GM21526 (cell line): ENCODE measurements around the gene ADPGK.

ENCODE experiments used
- ATAC-seq: cut with Tn5 transposase; IDR thresholded peaks from one replicate; pipeline ENCODE4 v1.9.1; 2021; ENCODE audit warnings: moderate library complexity; ENCODE audit not compliant: unreplicated experiment, low FRiP score

The ADPGK gene

GRCh38 chr15:72792431-72792830 is 8.9 kb upstream of the ADPGK start:
- no peak for ATAC-seq

- ATAC-seq = no peak
These were observed 6.8 kb upstream of the ADPGK start for GRCh38 chr15:72790302-72790910.

GRCh38 chr15:72787526-72787925 is 4.0 kb upstream of the ADPGK start:
- no peak for ATAC-seq

- ATAC-seq = no peak
These were observed 3.3 kb upstream of the ADPGK start for GRCh38 chr15:72786676-72787345.

- no peak for ATAC-seq
These were observed 2.7 kb upstream of the ADPGK start for GRCh38 chr15:72786242-72786641.

GRCh38 chr15:72785841-72786240 is 2.3 kb upstream of the ADPGK start:
- ATAC-seq = no peak

GRCh38 chr15:72785432-72785831 is 1.9 kb upstream of the ADPGK start:
- no peak for ATAC-seq

GRCh38 chr15:72784456-72784876 is 908 bp upstream of the ADPGK start:
- ATAC-seq = no peak

- ATAC-seq = peak; percentile 37
These were observed 436 bp downstream of the ADPGK start for GRCh38 chr15:72783004-72783639.

- no peak for ATAC-seq
These were observed 1.1 kb downstream of the ADPGK start for GRCh38 chr15:72782274-72783003.

- no peak for ATAC-seq
These were observed 1.9 kb downstream of the ADPGK start for GRCh38 chr15:72781631-72782030.

- ATAC-seq = no peak
These were observed 4.8 kb downstream of the ADPGK start for GRCh38 chr15:72778796-72779195.

GRCh38 chr15:72774696-72775383 is 8.7 kb downstream of the ADPGK start:
- no peak for ATAC-seq

GRCh38 chr15:72771329-72771725 is 12.2 kb downstream of the ADPGK start:
- no peak for ATAC-seq

GRCh38 chr15:72770673-72771328 is 12.8 kb downstream of the ADPGK start:
- ATAC-seq = no peak

GRCh38 chr15:72766780-72767179 is 16.8 kb downstream of the ADPGK start:
- no peak for ATAC-seq

GRCh38 chr15:72766025-72766424 is 17.5 kb downstream of the ADPGK start:
- no peak for ATAC-seq

GRCh38 chr15:72764656-72765055 is 18.9 kb downstream of the ADPGK start:
- ATAC-seq = no peak

GRCh38 chr15:72760590-72761260 is 22.8 kb downstream of the ADPGK start:
- no peak for ATAC-seq

- ATAC-seq = no peak
These were observed 25.4 kb downstream of the ADPGK start for GRCh38 chr15:72758182-72758581.
